SK-N-SH (cell line): Measurements from ENCODE around the gene PIGZ.

Experiments
- CHD2 ChIP-seq: fragments of 150-350 bp; IDR thresholded peaks from 2 replicates; pipeline ENCODE4 v1.6.1; 2018; ENCODE audit warnings: low read length; ENCODE audit not compliant: partially characterized antibody
- MXI1 ChIP-seq: IDR thresholded peaks from 2 replicates; pipeline ENCODE4 v1.6.1; 2012; ENCODE audit warnings: mild to moderate bottlenecking, low read depth, low read length, improper control_type of control experiment
- POLR2AphosphoS5 ChIP-seq: IDR thresholded peaks from 2 replicates; pipeline ENCODE4 v1.6.1; 2012; ENCODE audit warnings: low read depth, low read length

DNA sequence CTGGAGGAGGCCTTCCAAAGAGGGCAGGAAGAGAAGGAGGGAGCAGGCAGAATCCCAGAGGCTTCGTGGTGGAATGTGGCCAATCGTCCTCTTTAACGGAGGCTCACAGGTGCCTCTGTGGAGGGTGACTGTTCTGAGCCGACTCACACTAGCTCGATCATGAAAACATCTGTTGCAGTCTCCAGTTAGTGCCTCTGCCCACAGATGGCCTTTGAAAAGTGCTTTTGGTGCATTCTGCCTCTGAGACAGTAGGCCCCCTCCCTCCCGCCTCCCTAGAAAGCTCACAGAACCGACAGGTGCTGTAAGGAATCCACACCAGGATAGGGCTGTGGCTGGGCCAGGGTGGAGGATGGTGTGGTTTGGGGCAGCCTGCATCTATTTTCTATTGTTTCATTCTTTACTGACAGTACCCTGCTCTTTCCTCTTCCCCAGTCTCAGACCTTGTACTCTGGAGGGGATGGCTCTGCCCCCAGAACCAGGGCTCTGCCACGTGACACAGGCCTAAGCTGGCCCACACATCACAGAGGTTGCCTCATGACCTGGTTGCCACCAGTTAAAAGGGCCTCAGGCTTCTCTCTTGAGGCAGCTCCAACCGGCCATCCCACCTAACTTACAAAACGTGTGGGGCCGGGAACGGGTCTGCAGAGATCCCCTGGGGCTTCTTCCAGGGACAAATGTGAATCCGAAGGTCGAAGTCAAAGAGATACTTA is 27.2 kb upstream of the PIGZ start:
- no peak for TF ChIP-seq CHD2
- TF ChIP-seq MXI1 = no peak
- no peak for TF ChIP-seq POLR2AphosphoS5
